GM20000 (cell line): ENCODE results near the gene NUDT19.
"Not testable (repeated sequence)": the region's sequence is repeated elsewhere in the genome, so short reads cannot be mapped to it uniquely, and the experiment has no call there.

Experiments used
- DNase-seq: peaks from one replicate; pipeline ENCODE4 v3.0.0; 2012; ENCODE audit warnings: low spot score
- CTCF ChIP-seq: IDR thresholded peaks from 2 replicates; pipeline ENCODE4 v1.5.1; 2012; ENCODE audit warnings: mild to moderate bottlenecking, control low read depth; ENCODE audit errors: extremely low read depth, missing control alignments

The NUDT19 gene

GRCh38 chr19:32720216-32720935 is 28.8 kb downstream of the NUDT19 start:
- peak; percentile 36 for DNase-seq
- TF ChIP-seq CTCF, result no peak

GRCh38 chr19:32720936-32721250 is 29.3 kb downstream of the NUDT19 start:
- TF ChIP-seq CTCF, result no peak
- peak; percentile 25 for DNase-seq

GRCh38 chr19:32735936-32736335 is 44.3 kb downstream of the NUDT19 start:
- TF ChIP-seq CTCF, result no peak
- DNase-seq, result no peak

GRCh38 chr19:32743021-32743420 is 51.4 kb downstream of the NUDT19 start:
- no peak for DNase-seq
- no peak for TF ChIP-seq CTCF

- no peak for TF ChIP-seq CTCF
- no peak for DNase-seq
Observed at GRCh38 chr19:32743447-32743846, 51.8 kb downstream of the NUDT19 start.

GRCh38 chr19:32744555-32745325 is 53.1 kb downstream of the NUDT19 start:
- no peak for TF ChIP-seq CTCF
- DNase-seq, result no peak

- DNase-seq, result not testable (repeated sequence)
Observed at GRCh38 chr19:32745594-32746251, 54.1 kb downstream of the NUDT19 start.

- DNase-seq, result peak; percentile 42
Observed at GRCh38 chr19:32746631-32747196, 55.1 kb downstream of the NUDT19 start.
